HCT116 (cell line): Measurements from ENCODE around the gene RILPL1. TPM values are rescaled to one million over a fixed set of nuclear protein-coding genes. Genes with fewer than 3 reads are reported as not detected.

Source experiments
- ATAC-seq: fragments of 200-7000 bp; cut with Tn5 transposase; 2 replicates; pipeline ENCODE4 v1.9.1; 2020; ENCODE audit warnings: mild to moderate bottlenecking, moderate library complexity
- BruUV-seq: library from RNA; stranded (reverse); fragments of 400-500 nt; replicated peaks from 2 replicates; lab custom pipeline; 2021; lab: Mats Ljungman, UMichigan
- CTCF ChIA-PET: fragments of 300-600 bp; sonication (Branson Sonifier 250); formaldehyde crosslinking; loops from one replicate; lab custom pipeline; 2021; ENCODE audit warnings: antibody characterized with exemption; lab: Charles Lee
- POLR2A ChIA-PET: fragments of 300-600, 350-600 bp; sonication (Branson Sonifier 250); formaldehyde crosslinking; loops from one replicate; lab custom pipeline; 2021; ENCODE audit warnings: antibody characterized with exemption; lab: Charles Lee
- RAD21 ChIA-PET, 2 experiments: fragments of 300-600 bp; sonication (Branson Sonifier 250); formaldehyde crosslinking; loops; one replicate each; lab custom pipeline; 2023; ENCODE audit warnings: low total read pairs in 2 of 2; ENCODE audit not compliant: uncharacterized antibody in 2 of 2, unreplicated experiment in 2 of 2, low non-redundant PET in 1 of 2; lab: Charles Lee
- DNase-seq: peaks from one replicate; pipeline ENCODE4 v3.0.0-alpha.2; 2010; ENCODE audit warnings: low read depth, low spot score
- H2AFZ ChIP-seq: fragments of 200-600 bp; shearing (Covaris generic), sonication (generic); 2 replicates; pipeline ENCODE4 v1.6.1; 2017; ENCODE audit warnings: low read depth, mixed run types, mixed read lengths, antibody characterized with exemption, low read length; ENCODE audit not compliant: poor library complexity, severe bottlenecking
- H3K27ac ChIP-seq: 2 replicates; pipeline ENCODE4 v1.5.1; 2012; ENCODE audit warnings: low read depth, low read length
- H3K27me3 ChIP-seq: fragments of 200-600 bp; sonication (generic); 2 replicates; pipeline ENCODE4 v1.6.1; 2016; ENCODE audit warnings: mixed run types, low read length, mixed read lengths; ENCODE audit not compliant: insufficient read depth
- H3K36me3 ChIP-seq, 2 experiments: fragments of 200-500 bp in 1 of 2; fragments of 200-600 bp in 1 of 2; sonication (Bioruptor generic) in 1 of 2; sonication (generic) in 1 of 2; 2 replicates each; pipeline versions ENCODE4 v1.5.1 to v1.6.1; 2014 to 2016; ENCODE audit warnings: low read length in 2 of 2, inconsistent platforms in 1 of 2, mixed read lengths in 1 of 2, mixed run types in 1 of 2; ENCODE audit not compliant: insufficient read depth in 2 of 2, control insufficient read depth in 1 of 2
- H3K4me1 ChIP-seq, 2 experiments: fragments of 200-600 bp in 1 of 2; sonication (generic) in 1 of 2; 2 replicates each; pipeline versions ENCODE4 v1.5.1 to v1.6.1; 2012 to 2017; ENCODE audit warnings: low read length in 2 of 2, inconsistent platforms in 1 of 2, mild to moderate bottlenecking in 1 of 2, mixed read lengths in 1 of 2, mixed run types in 1 of 2, moderate library complexity in 1 of 2; ENCODE audit not compliant: insufficient read depth in 2 of 2, control insufficient read depth in 1 of 2
- H3K4me2 ChIP-seq: fragments of 200-600 bp; sonication (generic); 2 replicates; pipeline ENCODE4 v1.6.1; 2017; ENCODE audit warnings: mixed run types, low read length, mixed read lengths
- H3K4me3 ChIP-seq, 2 experiments: fragments of 200-600 bp in 1 of 2; sonication (generic) in 1 of 2; replicated peaks in 1 of 2; 2 replicates each; pipeline ENCODE4 v1.5.1; 2011 to 2016; ENCODE audit warnings: low read length in 2 of 2, control low read depth in 1 of 2, low read depth in 1 of 2, mild to moderate bottlenecking in 1 of 2, mixed read lengths in 1 of 2, mixed run types in 1 of 2
- H3K79me2 ChIP-seq: fragments of 200-600 bp; sonication (generic); 2 replicates; pipeline ENCODE4 v1.6.1; 2017; ENCODE audit warnings: mild to moderate bottlenecking, mixed run types, low read length, moderate library complexity, mixed read lengths; ENCODE audit not compliant: insufficient read depth
- H3K9ac ChIP-seq: fragments of 200-600 bp; sonication (generic); 2 replicates; pipeline ENCODE4 v1.6.1; 2016; ENCODE audit warnings: low read length, mixed read lengths
- H3K9me2 ChIP-seq: fragments of 200-600 bp; sonication (generic), shearing (Covaris generic); 2 replicates; pipeline ENCODE4 v1.6.1; 2017; ENCODE audit warnings: mixed run types, mild to moderate bottlenecking, moderate library complexity; ENCODE audit not compliant: insufficient read depth
- H3K9me3 ChIP-seq, 2 experiments: fragments of 200-500 bp in 1 of 2; fragments of 200-600 bp in 1 of 2; sonication (Bioruptor generic) in 1 of 2; sonication (generic) in 1 of 2; 2 replicates each; pipeline ENCODE4 v1.6.1; 2014 to 2017; ENCODE audit warnings: low read length in 2 of 2, mixed read lengths in 2 of 2, inconsistent platforms in 1 of 2, low read depth in 1 of 2, mild to moderate bottlenecking in 1 of 2, mixed run types in 1 of 2, moderate library complexity in 1 of 2; ENCODE audit not compliant: control insufficient read depth in 1 of 2, insufficient read depth in 1 of 2
- H4K20me1 ChIP-seq: fragments of 200-600 bp; sonication (generic), shearing (Covaris generic); 2 replicates; pipeline ENCODE4 v1.6.1; 2017; ENCODE audit warnings: mixed run types, mild to moderate bottlenecking, moderate library complexity; ENCODE audit not compliant: insufficient read depth
- ATF3 ChIP-seq: IDR thresholded peaks from 2 replicates; pipeline ENCODE4 v1.6.1; 2012
- CTCF ChIP-seq, 3 experiments: fragments of 200-600 bp in 1 of 3; sonication (generic) in 1 of 3; IDR thresholded peaks in 2 of 3; conservative IDR thresholded peaks in 1 of 3; 2 replicates each; pipeline ENCODE4 v1.5.1; 2012 to 2017; ENCODE audit warnings: low read depth in 2 of 3, low read length in 2 of 3, antibody characterized with exemption in 1 of 3, borderline replicate concordance in 1 of 3, control low read depth in 1 of 3, mild to moderate bottlenecking in 1 of 3, mixed read lengths in 1 of 3, mixed run types in 1 of 3, moderate library complexity in 1 of 3; ENCODE audit not compliant: insufficient read depth in 1 of 3
- ELF1 ChIP-seq: IDR thresholded peaks from 2 replicates; pipeline ENCODE4 v1.6.1; 2012; ENCODE audit warnings: low read depth, borderline replicate concordance
- EZH2 ChIP-seq: fragments of 200-600 bp; sonication (generic); IDR thresholded peaks from 2 replicates; pipeline ENCODE4 v1.6.1; 2017; ENCODE audit warnings: antibody characterized with exemption, mixed run types
- JUND ChIP-seq: IDR thresholded peaks from 2 replicates; pipeline ENCODE4 v1.6.1; 2012
- MAX ChIP-seq: IDR thresholded peaks from 2 replicates; pipeline ENCODE4 v1.6.1; 2012
- POLR2A ChIP-seq: IDR thresholded peaks from 2 replicates; pipeline ENCODE4 v1.7.0; 2011; ENCODE audit warnings: borderline replicate concordance; ENCODE audit not compliant: insufficient read depth, insufficient read length; ENCODE audit errors: extremely low read depth
- POLR2AphosphoS5 ChIP-seq: IDR thresholded peaks from 2 replicates; pipeline ENCODE4 v1.6.1; 2011; ENCODE audit warnings: mild to moderate bottlenecking, low read depth, low read length, moderate library complexity
- RAD21 ChIP-seq: IDR thresholded peaks from 2 replicates; pipeline ENCODE4 v1.6.1; 2012; ENCODE audit warnings: low read depth, mild to moderate bottlenecking
- REST ChIP-seq: IDR thresholded peaks from 2 replicates; pipeline ENCODE4 v1.6.1; 2012; ENCODE audit warnings: low read depth
- SIN3A ChIP-seq: IDR thresholded peaks from 2 replicates; pipeline ENCODE4 v1.6.1; 2012; ENCODE audit warnings: low read depth
- YY1 ChIP-seq: IDR thresholded peaks from 2 replicates; pipeline ENCODE4 v1.6.1; 2011; ENCODE audit warnings: low read length, low read depth, moderate library complexity, mild to moderate bottlenecking; ENCODE audit not compliant: insufficient replicate concordance; ENCODE audit errors: extremely low read depth
- ZFX ChIP-seq: fragments of 450-650 bp; IDR thresholded peaks from 2 replicates; pipeline ENCODE4 v1.6.1; 2017
- ZNF274 ChIP-seq: fragments of 200-500 bp; sonication (Bioruptor generic); IDR thresholded peaks from 2 replicates; pipeline ENCODE4 v1.6.1; 2014; ENCODE audit warnings: mild to moderate bottlenecking, low read depth, low read length, inconsistent platforms
- intact Hi-C: fragments of 100-400 bp; cut with micrococcal nuclease; formaldehyde crosslinking; loops from 2 replicates; pipeline ENCODE4 v1.10.0; 2022
- total RNA-seq: library from RNA; stranded (reverse); gene quantifications from one replicate; pipeline ENCODE4 v1.2.1, GENCODE V29; 2021; ENCODE audit not compliant: unreplicated experiment

The RILPL1 gene
- total RNA-seq, 1 experiment from 2014 or later, result 11.8 TPM

GRCh38 chr12:123550700-123551099 is 17.2 kb upstream of the RILPL1 start:
- Histone ChIP-seq H4K20me1 (no peaks in the 10 kb centered on the region), H3K4me2 (no peak overlapping the region), H3K4me1 (peaks cover 0 to 5% of the 10 kb centered on the region in 2 experiments; a peak in 1 of 4 replicates), H3K9ac (no peak overlapping the region), H3K36me3 (no peaks in the 10 kb centered on the region), H3K9me2 (no peaks in the 10 kb centered on the region), H3K4me3 (no peak overlapping the region), H3K27ac (no peak overlapping the region), H3K27me3 (no peaks in the 10 kb centered on the region), H3K9me3 (no peaks in the 10 kb centered on the region), H3K79me2 (no peaks in the 10 kb centered on the region), H2AFZ (no peak overlapping the region)
- CTCF ChIA-PET, result no interaction called here
- DNase-seq (no peak), ATAC-seq (no peak)
- RAD21 ChIA-PET, result no interaction called here
- intact Hi-C loops, result no loop called here
- POLR2A ChIA-PET, result no interaction called here
- BruUV-seq, result no TSS peak
- TF ChIP-seq JUND (no peak), REST (no peak), EZH2 (no peak), ELF1 (no peak), SIN3A (no peak), ZNF274 (no peak), POLR2A (no peak), ATF3 (no peak), MAX (no peak), ZFX (no peak), POLR2AphosphoS5 (no peak), RAD21 (no peak), YY1 (no peak), CTCF (IDR thresholded peaks at IDR 0.05 in 2 of 3, conservative IDR thresholded peaks at IDR 0.05 in 1 of 3; ENCODE audit: borderline replicate concordance in 1 of 3, insufficient read depth in 1 of 3, low read depth in 2 of 3, low read length in 2 of 3) (no peak)
